Stimulated activated CD8-positive, alpha-beta memory T cell treated with anti-CD3 and anti-CD28 coated beads, Interleukin-4, amount 100 ng/mL, for 4 hours (primary cell): Measurements from ENCODE around the gene CHN2.

ENCODE experiments used
- DNase-seq, 2 donors: peaks; one replicate each; pipeline ENCODE4 v3.0.0-alpha.2; 2020; ENCODE audit warnings: low read depth in 2 of 2, low spot score in 1 of 2

The CHN2 gene

GRCh38 chr7:29485339-29486190 lies 291.0 kb downstream of the CHN2 start:
- no peak for DNase-seq

GRCh38 chr7:29486191-29486700 lies 291.7 kb downstream of the CHN2 start:
- DNase-seq: no peak

GRCh38 chr7:29487424-29487823 lies 292.8 kb downstream of the CHN2 start:
- no peak for DNase-seq

GRCh38 chr7:29488203-29488970 lies 293.8 kb downstream of the CHN2 start:
- no peak for DNase-seq

- no peak for DNase-seq
These were observed 294.4 kb downstream of the CHN2 start for GRCh38 chr7:29488977-29489376.

GRCh38 chr7:29490094-29490607 lies 295.6 kb downstream of the CHN2 start:
- no peak for DNase-seq

GRCh38 chr7:29494350-29494749 lies 299.8 kb downstream of the CHN2 start:
- no peak for DNase-seq

GRCh38 chr7:29495653-29496052 lies 301.1 kb downstream of the CHN2 start:
- no peak for DNase-seq

GRCh38 chr7:29496355-29497020 lies 301.9 kb downstream of the CHN2 start:
- no peak for DNase-seq

- no peak for DNase-seq
These were observed 305.4 kb downstream of the CHN2 start for GRCh38 chr7:29499932-29500331.

GRCh38 chr7:29500719-29501118 lies 306.1 kb downstream of the CHN2 start:
- DNase-seq: no peak

GRCh38 chr7:29502133-29502532 lies 307.6 kb downstream of the CHN2 start:
- no peak for DNase-seq

- DNase-seq: no peak
These were observed 311.4 kb downstream of the CHN2 start for GRCh38 chr7:29505931-29506330.

GRCh38 chr7:29508608-29509007 lies 314.0 kb downstream of the CHN2 start:
- DNase-seq: no peak

- no peak for DNase-seq
These were observed 315.5 kb downstream of the CHN2 start for GRCh38 chr7:29510028-29510427.

GRCh38 chr7:29511337-29511736 lies 316.8 kb downstream of the CHN2 start:
- no peak for DNase-seq

- DNase-seq: no peak
These were observed 317.3 kb downstream of the CHN2 start for GRCh38 chr7:29511851-29512250.

GRCh38 chr7:29516491-29516890 lies 321.9 kb downstream of the CHN2 start:
- DNase-seq: no peak

- no peak for DNase-seq
These were observed 324.0 kb downstream of the CHN2 start for GRCh38 chr7:29518616-29519015.

GRCh38 chr7:29523728-29524127 lies 329.2 kb downstream of the CHN2 start:
- DNase-seq: no peak

- no peak for DNase-seq
These were observed 333.0 kb downstream of the CHN2 start for GRCh38 chr7:29527505-29528108.
